Measurements from ENCODE around the gene ZNF516.

The ZNF516 gene

GRCh38 chr18:76384861-76385680, 110.0 kb downstream of the ZNF516 start:
- intact Hi-C loops (cut with DNase I) = no loop called here
- peak in 1 of 42 donors; percentile 13 for DNase-seq

DNA sequence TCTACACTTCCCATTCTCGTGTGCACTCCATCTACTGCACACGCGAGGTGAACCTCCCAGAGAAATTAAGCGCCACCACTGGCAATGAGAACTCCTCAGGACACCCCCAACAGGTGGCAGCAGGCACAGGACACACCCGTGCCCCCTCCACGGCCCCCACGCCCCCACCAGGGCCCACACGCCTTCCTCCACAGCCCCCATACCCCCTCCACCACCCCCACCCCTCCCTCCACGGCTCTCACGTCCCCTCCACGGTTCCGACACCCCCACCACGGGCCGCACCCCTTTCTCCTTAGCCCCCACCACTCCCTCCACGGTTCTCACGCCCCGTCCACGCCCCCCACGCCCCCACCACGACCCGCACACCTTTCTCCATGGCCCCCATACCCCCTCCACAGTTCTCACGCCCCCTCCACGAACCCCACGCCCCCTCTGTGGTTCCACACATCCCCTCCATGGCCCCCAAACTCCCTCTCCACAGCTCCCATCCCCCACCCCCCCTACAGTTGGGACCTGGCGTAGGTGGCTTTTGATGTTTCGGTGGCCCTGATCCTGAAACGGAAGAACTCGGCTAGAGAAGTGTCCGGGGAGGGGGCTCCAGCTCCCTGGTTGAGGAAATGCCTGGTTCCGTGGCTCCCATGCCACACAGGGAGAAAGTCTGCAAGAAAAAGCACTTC, 110.8 kb downstream of the ZNF516 start:
- intact Hi-C loops (cut with DNase I) = no loop called here
- DNase-seq = peak in 1 of 42 donors; percentile 6

- peak in 1 of 42 donors; percentile 12 for DNase-seq
- intact Hi-C loops (cut with DNase I) = no loop called here
These were observed 111.4 kb downstream of the ZNF516 start for GRCh38 chr18:76383636-76384035.

- DNase-seq = peak in 1 of 42 donors; percentile 5
- intact Hi-C loops (cut with DNase I) = no loop called here
These were observed 112.8 kb downstream of the ZNF516 start for GRCh38 chr18:76382275-76382674.

- intact Hi-C loops (cut with DNase I) = no loop called here
- DNase-seq = peak in 1 of 42 donors; percentile 25
These were observed 114.1 kb downstream of the ZNF516 start for GRCh38 chr18:76380791-76381405.

DNA sequence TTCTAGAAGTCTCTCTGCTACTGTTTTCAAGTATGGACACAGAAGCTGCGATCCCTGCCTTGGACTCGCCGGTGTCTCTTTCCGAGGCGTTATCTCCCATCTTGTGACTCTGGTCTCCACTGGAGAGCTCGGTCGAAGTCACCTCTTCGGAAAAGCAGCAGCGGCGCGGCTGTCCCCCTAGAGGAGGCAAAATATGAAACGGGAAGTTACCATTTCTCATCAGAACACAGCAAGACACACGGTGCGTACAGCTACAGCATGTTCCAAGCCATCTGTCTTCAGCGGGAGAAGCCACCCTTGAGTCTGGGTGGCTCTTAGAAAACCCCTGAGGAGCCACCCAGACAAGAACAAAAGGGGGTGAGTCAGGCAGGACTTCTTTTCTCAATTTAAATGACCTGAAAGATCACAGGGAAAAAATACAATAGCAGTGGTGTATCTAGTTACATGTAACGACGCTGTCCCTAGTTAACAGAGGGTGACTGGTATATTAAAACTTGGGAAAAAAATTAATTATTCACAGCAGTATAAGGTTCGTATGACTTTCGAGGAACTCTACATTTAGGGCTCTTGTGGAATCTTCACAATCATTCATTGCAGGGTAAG, 114.8 kb downstream of the ZNF516 start:
- DNase-seq = peak in 1 of 42 donors; percentile 5

GRCh38 chr18:76379226-76380126, 115.6 kb downstream of the ZNF516 start:
- intact Hi-C loops (cut with DNase I) = no loop called here
- DNase-seq = peak in 1 of 42 donors; percentile 11

More for the DNA sequence above, 114.8 kb downstream of the ZNF516 start:
- intact Hi-C loops (cut with DNase I) = no loop called here

DNA sequence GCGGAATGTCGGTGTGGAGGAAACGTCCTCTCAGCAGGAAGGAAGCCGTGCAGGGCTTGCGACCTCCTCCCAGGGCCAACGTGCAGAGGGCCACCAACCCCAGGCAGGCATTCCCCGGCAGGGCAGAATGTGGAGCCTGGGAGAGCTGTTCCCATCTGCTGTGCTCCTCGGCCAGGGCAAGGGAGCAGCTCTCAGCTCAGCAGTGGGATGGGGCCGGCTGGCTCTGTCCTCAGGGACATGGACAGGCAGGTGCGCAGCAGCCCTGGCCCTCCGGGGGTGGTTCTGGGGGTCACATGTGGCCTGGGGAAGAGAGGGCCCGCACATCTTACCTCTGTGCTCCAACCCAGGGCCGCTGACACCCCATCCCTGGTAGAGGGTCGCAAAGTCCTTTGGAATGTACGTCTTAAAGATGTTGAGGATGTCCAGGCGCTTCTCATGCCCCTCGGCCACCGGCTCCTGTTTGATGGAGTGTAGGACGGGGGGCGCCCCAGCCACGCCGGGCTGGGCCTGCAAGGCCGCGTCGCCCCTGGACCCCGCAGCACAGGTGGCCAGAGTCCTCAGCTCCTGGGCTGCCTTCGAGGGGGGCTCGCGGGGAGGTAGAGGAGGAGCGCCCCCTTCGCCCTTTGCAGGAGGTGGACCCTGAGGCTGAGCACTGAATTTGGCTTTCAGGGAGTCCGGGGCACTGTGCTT, 116.4 kb downstream of the ZNF516 start:
- intact Hi-C loops (cut with DNase I) = no loop called here
- peak in 1 of 42 donors; percentile 12 for DNase-seq

GRCh38 chr18:76377359-76377756, 117.7 kb downstream of the ZNF516 start:
- intact Hi-C loops (cut with DNase I) = no loop called here
- peak in 1 of 42 donors; percentile 16 for DNase-seq

DNA sequence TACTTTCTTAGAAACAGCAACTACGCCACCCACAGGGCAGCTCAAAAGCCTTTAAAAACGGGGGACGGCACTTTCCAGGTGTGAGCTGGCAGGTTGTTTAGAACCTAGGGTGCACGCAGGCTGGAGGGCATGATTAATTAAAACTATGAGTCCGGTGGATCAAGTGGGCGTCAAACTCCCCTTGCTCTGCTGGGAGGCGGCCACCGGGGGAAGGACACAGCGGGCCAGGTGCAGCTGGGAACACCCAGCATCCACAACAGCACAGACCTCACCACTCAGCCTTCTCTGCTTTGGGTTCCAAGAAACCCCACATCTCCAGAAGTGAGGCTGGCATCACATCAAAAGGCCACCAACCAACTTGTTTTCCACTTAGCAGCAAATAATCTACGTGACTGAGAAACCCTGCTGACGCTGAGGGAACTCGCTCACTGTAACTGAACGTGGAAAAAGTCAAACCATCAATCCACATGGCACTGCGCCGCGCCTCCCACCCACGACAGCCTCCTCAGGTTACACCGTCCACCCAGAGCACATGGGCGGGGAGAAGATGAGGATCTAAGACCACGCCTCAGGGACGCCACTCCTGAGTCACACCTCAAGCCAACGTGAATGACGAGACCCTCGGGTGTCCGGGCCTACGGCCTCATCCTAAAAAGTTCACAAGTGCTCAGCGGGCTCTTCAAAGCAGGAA, 118.2 kb downstream of the ZNF516 start:
- DNase-seq = peak in 35 of 42 donors; percentile 30 to 89 (median 68)
- intact Hi-C loops (cut with DNase I) = no loop called here

DNA sequence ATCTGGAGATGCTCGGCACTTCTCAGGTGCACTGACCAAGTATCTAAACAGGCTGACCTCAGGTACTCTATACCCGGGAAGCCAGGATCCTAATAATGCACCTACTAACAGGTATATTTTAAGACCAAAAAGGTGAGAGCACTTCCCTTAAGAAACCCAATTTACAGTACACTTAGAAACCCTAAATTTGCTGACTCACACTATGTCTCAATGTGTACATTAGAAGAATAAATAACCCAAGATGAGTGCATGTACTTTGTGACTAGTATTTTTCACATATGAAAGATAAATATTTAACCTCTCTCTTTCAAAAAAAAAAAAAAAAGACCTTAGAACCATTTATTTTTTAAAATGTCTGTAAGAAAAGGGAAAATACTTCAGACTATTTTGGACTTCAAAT, 118.8 kb downstream of the ZNF516 start:
- DNase-seq = no peak
- intact Hi-C loops (cut with DNase I) = no loop called here

DNA sequence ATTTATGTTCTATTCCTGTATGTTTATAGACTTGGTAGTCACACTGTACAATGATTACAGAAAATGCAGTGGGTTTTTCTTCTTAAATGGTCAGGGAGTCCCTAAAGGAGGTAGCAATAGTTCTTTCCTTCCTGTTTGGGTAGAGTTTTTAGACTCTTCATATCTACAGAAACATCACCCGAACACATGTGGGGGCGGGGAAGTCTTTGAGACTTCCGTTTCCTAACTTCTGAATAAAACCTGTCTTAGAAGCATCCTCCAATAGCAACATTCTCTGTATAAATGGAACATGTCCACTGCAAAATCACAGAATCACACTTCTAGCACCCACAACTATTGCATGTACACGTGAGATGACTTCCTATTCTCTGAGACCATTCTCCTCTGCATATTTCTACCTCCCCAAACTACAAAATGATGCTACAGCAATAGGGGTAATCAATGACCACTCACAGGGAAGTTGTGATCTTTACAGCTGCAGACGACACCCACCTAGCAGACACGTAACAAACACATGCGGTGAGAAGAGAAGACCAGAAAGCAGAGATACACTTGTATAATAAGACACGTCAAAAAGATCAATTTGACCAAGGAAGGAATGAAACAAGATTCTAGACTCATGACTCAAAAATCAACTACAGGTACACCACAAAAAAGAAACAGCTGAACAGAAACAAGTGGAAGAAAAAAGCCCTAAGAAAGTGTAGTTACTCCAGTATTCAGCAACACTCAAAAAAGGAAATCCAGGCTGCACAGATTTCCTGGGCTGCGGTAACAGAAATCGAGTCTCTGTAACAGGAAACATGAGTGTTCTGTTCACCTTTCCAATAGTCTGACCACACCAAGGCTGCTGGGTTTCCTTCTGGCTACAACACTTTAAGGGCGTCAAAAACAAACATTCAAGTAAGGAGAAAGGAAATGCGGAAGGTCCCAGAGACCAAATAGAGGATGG, 120.4 kb downstream of the ZNF516 start:
- DNase-seq = peak in 1 of 42 donors; percentile 1
- intact Hi-C loops (cut with DNase I) = no loop called here

GRCh38 chr18:76373297-76373696, 121.7 kb downstream of the ZNF516 start:
- intact Hi-C loops (cut with DNase I) = no loop called here
- no peak for DNase-seq

DNA sequence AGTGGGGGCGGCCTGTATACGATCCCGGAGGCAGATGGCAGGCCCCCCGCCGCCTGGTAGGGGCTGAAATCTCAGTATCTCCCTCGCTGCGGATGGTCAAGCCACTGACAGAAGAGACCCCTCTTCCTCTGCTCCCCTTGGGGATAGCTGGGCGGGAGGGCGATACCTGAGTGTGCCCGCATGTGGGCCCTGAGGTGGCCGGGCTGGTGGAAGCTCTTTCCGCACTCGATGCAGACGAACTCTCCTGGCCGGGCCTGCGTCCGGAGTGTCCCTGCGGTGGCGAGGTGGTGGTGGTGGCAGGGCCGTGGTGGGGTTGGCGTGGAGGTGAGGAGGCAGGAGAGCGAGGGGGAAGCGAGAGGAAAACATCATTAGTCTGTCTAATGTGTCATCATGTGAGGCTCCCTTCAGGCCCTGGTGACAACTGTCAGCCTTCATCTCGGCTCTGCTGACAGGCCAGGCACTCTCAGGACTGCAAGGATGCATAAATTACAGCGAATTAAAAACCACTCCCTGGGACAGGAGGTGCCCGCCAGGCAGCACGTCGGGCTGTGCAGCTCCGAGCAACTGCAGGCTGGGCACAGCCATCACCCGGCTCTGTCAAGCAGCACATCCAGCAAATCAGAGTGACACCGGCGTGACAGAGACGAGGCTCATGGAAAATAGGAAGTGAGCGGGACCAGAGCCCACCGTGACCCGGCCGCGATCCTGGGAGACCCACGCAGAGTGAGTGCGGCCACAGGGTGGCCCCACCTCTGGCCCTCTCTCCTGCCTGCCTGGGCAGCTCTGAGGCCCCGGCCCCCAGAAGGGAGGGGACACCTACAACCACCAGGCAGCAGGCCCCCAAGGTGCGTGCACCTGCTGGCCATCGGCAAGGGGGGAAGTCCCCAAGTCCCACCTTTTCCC, 123.5 kb downstream of the ZNF516 start:
- intact Hi-C loops (cut with DNase I) = no loop called here
- DNase-seq = no peak

DNA sequence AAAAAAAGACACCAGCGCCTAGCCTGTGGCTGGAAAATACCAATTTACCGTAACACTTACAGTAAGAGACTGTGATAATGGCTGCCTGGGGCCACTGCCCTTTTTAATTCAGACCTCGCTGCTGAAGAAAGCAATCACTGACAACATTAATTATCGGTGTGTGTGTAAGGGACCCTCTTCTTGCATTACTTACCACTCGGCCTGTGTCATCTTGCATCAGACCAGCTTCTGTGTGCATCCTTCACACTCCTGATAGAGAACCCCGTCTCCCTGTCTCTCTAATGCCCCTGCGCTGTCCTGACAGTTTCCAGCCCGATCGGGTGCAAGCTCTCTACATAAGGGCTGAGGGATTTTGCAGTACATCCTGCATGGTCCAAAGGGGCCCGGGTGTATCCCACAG, 124.4 kb downstream of the ZNF516 start:
- intact Hi-C loops (cut with DNase I) = no loop called here

More for the DNA sequence above, 124.4 kb downstream of the ZNF516 start:
- no peak for DNase-seq

Data from head of caudate nucleus (tissue), 42 donors.